ENCODE data around the gene RBP7.

DNA sequence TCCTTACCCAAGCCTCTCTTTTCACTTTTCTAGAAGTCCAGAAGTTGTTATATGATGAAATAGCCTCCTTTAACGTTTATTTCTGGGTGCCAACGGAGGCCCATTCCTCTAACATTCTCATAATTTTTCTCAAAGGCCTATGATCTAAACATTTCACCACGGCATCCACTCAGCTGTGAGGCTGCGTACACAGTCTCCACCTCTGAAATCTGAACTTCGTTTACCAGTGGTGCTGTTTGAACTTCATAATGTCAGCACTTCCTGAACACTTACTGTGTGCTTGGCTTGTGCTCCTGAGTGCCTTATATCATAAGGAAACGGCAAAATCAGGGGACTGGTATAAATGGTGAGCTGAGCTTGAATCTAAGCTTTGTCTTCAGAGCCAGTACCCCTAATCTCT, 12.0 kb upstream of the RBP7 start:
- TF ChIP-seq, protein P1, sequence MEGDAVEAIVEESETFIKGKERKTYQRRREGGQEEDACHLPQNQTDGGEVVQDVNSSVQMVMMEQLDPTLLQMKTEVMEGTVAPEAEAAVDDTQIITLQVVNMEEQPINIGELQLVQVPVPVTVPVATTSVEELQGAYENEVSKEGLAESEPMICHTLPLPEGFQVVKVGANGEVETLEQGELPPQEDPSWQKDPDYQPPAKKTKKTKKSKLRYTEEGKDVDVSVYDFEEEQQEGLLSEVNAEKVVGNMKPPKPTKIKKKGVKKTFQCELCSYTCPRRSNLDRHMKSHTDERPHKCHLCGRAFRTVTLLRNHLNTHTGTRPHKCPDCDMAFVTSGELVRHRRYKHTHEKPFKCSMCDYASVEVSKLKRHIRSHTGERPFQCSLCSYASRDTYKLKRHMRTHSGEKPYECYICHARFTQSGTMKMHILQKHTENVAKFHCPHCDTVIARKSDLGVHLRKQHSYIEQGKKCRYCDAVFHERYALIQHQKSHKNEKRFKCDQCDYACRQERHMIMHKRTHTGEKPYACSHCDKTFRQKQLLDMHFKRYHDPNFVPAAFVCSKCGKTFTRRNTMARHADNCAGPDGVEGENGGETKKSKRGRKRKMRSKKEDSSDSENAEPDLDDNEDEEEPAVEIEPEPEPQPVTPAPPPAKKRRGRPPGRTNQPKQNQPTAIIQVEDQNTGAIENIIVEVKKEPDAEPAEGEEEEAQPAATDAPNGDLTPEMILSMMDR (optimal IDR thresholded peaks at IDR 0.05 in 1 of 3, IDR thresholded peaks at IDR 0.05 in 1 of 3, conservative IDR thresholded peaks at IDR 0.05 in 1 of 3; ENCODE audit: extremely low read depth in 1 of 3, insufficient read depth in 2 of 3, low read length in 3 of 3) = no peak
- TF ChIP-seq EZH2 (IDR thresholded peaks at IDR 0.05; ENCODE audit: low read length) = no peak
